Measurements from ENCODE around the gene TMEM38B.
"Not testable (repeated sequence)": the region's sequence is repeated elsewhere in the genome, so short reads cannot be mapped to it uniquely, and the experiment has no call there.

The TMEM38B gene

DNA sequence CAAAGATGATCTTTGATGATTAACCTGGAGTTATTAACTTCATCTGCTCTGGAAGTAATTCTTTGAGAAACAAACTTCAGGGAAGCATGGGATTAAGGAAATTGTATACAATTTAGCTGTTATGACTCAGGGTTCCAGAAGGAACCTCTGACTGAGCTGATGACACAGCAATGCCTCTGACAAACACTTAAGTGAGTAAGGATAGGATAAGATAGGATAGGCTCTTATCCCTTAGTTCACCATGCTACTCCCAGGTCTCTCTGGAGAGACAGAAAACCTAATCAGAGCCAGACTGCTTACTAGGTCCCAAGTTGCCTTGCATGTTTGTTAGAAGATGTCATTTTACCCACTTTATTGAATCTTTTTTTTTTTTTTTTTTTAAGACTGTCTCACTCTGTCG is 12.6 kb upstream of the TMEM38B start:
- peak; percentile 17 for DNase-seq (ENCODE audit: low spot score)

DNA sequence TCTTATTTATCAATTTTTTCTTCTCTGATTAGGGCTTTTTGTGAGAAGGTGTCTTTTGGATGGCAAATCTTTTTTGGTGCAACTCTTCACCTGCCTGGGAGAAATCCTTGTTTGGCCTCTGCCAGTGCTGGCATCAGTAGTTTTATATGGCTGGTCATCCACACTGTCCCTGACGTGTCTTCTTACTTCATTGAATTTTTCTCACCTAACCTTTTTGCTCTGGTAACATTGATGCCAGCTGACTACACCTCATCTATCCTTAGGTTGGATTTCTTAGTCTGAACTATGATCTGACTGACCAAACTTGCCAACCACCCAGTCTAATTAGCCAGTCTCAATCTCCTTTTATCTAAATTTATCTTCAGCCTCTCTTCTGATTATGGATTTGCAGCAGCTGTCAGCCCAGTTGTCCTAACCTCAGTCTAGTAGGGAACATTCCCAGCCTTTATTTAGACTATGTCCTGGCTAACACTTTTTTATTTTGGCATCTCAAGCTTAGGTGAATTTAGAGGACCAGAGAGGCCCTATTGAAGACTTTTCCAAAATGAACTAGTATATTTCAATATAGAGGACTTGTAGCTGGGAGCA is 10.6 kb upstream of the TMEM38B start:
- DNase-seq (ENCODE audit: low spot score): no peak

DNA sequence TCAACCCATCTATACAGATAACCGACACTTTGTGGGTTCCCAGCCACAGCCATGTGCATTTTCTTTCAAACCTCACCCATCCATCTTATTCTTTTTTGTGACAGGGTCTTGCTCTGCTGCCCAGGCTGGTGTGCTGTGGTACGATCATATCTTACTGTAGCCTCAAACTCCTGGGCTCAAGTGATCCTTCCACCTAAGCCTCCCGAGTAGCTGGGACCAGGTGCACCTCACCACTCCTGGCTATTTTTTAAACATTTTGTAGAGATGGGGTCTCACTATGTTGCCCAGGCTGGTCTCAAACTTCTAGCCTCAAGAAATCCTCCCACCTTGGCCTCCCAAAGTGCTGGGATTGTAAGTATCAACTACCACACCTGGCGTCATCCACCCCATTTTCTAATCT is 7.4 kb upstream of the TMEM38B start:
- no peak for DNase-seq (ENCODE audit: low spot score)

DNA sequence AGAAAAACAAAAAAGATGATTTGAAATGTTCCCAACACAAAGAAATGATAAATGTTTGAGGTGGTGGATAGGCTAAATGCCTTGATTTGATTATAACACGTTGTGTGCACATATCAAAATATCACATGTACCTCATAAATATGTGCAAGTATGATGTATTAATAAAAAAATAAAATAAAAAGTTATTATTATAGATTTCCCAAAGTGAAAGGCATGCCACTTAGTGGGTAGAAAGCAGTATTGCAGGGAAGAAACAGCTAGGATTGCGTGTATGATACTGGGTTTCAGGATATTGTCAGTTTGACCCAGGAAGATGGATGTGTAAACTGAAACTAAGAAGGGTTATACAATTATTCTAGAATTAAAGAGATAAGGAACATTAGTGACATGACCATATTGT is 3.6 kb upstream of the TMEM38B start:
- DNase-seq (ENCODE audit: low spot score): peak; percentile 68

DNA sequence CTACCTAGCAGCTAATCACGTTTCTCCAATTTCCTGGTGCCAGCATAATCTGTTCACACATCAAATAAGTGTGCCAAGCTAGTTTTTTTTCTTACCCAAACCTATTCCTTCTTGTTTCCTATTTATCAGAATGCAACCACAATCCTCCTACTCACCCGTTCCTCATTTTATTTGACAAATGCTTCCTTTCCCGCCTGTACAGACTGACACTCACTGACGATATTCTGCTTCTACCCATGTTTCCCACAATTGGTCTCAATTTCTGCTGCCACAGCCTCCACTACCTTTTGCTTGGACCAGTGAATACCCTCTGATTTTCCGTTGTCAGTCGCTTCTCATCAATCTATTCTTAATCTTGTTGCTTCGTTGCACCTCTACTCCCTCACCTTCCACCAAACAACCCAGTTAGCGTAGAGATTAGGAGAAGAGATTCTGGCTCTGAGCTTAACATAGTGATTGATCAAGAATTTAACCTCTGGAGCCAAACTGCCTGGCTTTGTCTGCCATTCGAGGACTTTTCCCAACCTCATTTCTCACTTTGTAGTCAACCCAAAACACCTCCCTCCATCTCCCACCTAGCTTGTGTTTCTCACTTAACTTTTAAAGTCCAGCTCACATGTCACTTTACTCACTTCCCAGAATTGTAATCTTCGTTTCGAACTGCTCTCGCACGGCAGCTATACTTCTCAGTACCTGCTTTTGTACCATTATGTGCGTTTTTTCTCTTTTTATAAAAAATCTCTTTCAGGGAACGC is 729 bp upstream of the TMEM38B start:
- DNase-seq (ENCODE audit: low spot score): no peak

DNA sequence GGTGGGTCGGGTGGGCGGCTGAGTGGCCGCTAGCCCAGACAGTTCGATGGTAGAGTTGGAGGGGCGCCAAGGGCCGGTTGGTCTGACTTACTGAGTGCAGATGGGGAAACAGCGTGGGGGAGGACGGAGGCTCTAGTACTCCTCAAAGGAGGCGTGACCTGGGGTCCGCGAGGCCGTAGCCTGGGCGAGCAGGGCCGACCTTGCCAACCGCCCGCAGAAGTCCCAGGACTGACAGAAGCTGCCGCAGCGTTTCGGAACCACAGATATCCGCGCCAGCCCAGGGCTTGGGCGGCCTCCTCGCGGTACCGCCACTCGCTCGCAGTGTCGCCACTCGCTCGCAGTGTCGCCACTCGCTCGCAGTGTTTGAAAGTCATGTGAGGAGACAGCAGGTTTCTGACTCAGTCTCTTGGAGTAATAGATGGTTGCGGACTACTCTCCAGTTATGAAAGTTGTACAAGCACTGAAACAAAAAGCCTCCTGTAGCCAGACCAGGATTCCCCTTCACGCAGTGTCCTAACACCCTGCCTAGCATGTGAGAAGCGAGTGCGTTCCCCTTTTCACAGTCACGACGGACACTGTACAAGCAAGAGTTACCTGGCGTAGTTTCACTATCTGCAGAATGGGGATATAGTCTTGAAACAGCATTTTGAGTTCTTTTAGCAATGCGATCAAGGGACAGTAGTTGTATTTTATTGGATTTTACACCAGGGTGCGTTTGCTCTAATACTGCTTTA is 674 bp downstream of the TMEM38B start:
- peak; percentile 77 for DNase-seq (ENCODE audit: low spot score)

DNA sequence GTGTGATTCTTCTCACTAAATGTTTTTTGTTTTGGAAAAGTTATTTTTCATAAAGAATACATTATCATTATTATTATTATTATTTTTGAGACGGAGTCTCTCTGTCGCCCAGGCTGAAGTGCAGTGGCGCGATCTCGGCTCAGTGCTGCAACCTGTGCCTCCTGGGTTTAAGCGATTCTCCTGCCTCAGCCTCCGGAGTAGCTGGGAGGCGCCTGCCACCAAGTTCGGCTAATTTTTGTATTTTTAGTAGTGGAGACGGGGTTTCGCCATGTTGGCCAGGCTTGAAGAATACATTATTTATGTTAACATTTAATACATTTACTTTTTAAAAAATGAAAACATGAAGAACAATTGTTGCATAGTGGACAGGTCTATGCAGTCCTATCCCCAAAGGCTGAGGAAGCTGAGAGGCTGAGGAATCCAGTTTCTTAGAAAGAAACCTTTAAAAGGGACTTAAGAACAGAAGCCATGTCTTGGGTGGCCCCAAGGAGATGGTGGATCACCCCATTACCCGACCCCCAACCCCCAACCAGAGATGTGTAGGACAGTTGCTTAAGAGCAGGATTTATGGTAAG is 2.0 kb downstream of the TMEM38B start:
- DNase-seq (ENCODE audit: low spot score): no peak

DNA sequence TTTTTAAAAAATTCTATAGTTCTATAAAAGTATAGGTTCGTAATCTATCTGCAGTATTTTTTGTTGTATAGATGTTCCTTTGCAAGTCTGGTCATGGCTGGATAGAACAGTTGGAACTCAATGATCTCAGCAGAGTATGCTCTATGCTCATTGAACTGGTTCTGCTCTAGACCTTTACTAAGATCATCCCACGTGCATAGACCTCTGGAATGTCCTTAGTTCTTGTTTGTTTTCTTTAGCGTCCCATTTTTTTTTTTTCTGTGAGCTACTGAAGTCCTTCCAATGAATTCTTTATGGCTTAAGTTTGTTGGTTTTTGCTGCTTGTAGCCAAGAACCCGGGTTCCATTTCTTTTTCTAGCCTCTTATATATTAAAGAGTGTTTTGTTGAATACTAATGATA is 3.5 kb downstream of the TMEM38B start:
- DNase-seq (ENCODE audit: low spot score): no peak

DNA sequence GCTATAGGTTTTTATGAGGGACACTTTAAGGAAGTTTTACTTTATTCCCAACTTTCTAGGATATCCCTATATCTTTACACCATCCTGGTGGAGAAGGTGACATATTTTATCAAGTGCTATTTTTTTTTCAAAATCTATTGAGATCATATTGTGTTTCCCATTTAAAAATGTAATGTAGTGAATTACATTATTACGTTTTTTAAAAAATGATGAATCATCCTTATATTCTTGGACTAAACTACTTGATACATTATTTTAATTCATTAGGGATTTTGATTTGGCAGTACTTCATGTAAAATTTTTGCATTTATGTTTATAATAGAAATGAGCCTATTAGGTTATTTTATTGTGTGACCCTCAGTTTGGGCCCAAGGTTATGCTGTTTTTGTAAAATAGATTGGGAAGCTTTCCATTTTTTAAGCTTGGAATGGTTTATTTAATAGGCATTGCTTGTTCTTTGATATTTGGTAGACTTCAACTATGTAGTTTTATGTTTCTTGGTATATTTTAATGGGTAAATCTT is 4.1 kb downstream of the TMEM38B start:
- DNase-seq (ENCODE audit: low spot score): no peak

DNA sequence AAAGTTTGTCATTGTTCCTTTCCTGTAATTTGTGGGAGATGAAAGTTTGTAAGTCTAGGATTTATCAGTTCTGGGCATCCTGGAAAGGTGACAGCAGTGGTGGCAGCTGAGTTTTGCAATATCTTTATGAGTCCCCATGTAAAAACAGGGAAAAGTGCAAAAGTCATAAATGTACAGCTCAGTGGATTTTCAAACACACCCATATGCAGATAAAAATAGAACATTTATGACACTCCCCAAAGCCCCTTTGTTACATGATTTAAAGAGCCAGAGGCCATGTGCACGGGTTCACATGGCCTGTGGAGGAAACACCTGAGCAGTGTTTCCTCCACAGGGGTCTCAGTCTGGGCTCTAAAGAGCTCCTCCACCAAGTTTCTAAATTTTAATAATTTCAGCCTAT is 6.3 kb downstream of the TMEM38B start:
- no peak for DNase-seq (ENCODE audit: low spot score)

DNA sequence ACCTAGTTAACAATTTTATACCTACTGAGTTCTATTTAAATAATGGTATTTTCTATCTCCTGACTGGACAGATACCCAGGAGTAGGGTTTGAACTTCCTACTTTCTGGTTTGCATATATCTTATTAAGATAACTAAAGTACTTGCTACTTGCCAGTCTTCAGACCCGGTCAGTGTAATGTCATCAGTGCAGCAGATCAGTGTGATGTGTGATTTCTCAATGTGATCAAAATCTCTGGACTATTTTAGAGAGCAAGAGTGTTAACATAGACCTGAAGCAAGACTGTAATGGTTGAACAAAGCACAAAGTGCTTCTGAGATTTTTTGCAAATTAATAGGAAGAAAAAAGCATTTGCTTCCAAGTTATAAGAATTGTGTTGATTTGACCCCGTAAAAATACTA is 6.8 kb downstream of the TMEM38B start:
- DNase-seq (ENCODE audit: low spot score): no peak

DNA sequence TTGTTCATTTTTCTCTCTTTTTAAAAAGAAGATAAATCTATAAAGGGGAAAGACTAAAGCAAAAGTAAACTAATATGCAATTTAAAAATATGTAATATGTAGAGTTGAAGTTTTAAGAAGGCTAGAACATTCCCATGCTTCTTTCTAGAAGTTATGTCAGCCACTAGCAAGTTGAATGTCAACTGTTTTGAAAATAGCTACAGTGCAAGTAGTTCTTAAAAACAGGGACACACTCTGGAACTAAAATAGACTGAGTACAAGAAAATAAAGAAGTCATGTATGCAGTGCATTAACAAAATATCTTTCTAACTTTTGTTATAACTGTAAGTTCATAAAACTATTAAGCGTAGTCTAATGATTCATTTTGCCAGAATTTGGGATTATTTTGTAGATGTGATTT is 7.9 kb downstream of the TMEM38B start:
- no peak for DNase-seq (ENCODE audit: low spot score)

DNA sequence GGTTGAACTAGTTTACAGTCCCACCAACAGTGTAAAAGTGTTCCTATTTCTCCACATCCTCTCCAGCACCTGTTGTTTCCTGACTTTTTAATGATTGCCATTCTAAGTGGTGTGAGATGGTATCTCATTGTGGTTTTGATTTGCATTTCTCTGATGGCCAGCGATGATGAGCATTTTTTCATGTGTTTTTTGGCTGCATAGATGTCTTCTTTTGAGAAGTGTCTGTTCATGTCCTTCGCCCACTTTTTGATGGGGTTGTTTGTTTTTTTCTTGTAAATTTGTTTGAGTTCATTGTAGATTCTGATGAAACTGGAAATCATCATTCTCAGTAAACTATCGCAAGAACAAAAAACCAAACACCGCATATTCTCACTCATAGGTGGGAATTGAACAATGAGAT is 9.3 kb downstream of the TMEM38B start:
- not testable (repeated sequence) for DNase-seq (ENCODE audit: low spot score)

DNA sequence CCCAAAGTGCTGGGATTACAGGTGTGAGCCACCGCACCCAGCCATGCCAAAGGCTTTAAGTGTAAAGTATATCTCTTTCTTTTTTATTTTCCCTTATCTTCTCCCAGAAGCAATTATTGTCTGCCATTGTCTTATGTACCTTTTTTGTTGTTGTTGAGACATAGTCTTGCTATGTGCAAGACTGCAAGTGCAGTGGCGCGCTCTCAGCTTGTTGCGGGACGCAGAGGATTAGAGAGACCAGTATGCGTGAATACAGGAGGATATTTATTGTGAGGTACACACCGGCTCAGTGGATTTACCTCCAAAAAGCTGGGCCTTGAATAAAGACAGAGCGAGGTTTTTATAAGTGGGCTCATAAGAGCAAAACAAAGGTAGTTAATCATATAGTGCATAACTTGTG is 11.8 kb downstream of the TMEM38B start:
- no peak for DNase-seq (ENCODE audit: low spot score)

DNA sequence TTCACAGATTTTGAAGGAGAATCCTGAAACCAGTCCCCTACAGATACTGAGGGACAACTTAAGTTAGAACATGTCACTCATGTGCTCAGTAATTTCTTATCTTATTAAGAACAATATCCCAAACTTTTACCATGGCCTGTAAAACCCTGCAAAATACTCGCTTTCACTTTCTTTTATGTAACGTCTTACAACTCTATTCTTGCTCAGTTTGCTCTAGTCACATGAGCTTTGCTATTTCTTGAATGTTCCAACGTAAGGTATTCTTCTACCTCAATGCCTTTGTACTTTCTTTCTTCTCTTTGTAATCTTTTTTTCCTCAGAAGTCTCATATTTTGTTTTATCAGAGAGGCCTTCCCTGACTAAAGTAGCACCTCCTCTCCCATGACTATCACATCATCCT is 14.1 kb downstream of the TMEM38B start:
- DNase-seq (ENCODE audit: low spot score): no peak

DNA sequence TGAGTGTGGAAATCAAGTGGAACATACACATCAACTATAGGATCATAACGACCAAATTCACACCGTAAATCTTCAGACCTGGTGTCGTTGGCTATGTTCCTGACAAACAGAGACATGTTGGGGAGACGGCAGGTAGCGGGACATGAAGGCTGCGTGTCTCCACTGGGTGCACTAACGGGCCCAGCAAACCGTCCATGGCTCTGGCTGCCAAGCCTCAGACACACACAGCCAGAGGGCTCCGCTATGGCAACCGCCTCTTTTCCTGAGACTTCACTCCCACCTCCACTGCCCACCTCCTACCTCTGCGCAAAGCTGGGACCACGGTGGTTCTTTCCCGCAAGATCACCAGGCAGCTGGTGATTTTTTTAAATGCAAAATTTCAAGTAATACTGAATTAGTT is 16.3 kb downstream of the TMEM38B start:
- DNase-seq (ENCODE audit: low spot score): no peak

DNA sequence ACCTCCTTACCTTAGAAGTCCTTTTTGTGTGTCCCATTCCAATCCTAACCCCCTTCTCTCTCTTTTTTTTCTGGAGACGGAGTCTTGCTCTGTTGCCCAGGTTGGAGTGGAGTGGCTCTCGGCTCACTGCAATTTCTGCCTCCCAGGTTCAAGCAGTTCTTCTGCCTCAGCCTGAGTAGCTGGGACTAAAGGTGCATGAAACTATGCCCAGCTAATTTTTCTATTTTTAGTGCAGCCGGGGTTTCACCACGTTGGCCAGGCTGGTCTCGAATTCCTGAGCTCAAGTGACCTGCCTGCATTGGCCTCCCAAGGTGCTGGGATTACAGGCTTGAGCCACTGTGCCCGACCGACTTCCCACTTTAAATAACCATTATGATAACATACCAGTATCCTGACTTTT is 17.5 kb downstream of the TMEM38B start:
- DNase-seq (ENCODE audit: low spot score): no peak

DNA sequence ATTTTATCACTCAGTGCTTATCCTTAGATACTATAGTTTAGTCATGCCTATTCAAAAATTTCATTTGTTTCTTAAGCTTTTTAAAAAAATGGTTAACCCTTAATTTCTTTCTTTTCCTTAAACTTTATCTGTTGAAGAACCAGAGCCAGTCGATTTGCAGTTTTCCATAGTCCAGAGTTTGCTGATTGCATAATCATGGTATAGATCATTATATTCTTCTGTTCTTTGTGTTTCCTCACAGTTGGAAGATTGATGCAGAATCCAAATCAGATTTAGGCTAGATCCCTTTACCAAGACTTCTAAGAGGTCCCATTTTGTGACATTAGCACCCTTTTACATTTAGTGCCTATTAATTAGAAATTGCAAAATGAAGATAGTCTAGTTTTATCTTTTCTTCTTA is 18.0 kb downstream of the TMEM38B start:
- no peak for DNase-seq (ENCODE audit: low spot score)

DNA sequence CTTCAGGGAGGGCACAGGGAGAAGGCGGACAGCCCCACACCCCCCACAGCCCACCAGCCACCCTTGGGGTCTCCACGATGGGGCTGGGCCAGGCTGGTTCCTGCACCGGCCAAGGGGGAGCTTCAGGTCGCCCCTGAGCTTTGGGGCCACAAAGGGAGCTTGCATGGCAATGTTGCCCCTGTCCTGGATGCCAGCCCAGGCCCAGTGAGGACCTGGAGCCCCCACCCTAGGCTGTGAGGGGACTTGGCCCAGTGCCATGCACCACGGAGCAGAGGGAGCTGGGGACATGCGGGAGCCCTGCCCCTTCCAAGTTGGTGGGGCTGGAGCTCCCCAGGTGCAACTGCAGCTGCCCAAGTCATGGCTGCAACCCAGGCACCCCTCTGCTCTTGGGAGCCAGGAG is 18.4 kb downstream of the TMEM38B start:
- no peak for DNase-seq (ENCODE audit: low spot score)

DNA sequence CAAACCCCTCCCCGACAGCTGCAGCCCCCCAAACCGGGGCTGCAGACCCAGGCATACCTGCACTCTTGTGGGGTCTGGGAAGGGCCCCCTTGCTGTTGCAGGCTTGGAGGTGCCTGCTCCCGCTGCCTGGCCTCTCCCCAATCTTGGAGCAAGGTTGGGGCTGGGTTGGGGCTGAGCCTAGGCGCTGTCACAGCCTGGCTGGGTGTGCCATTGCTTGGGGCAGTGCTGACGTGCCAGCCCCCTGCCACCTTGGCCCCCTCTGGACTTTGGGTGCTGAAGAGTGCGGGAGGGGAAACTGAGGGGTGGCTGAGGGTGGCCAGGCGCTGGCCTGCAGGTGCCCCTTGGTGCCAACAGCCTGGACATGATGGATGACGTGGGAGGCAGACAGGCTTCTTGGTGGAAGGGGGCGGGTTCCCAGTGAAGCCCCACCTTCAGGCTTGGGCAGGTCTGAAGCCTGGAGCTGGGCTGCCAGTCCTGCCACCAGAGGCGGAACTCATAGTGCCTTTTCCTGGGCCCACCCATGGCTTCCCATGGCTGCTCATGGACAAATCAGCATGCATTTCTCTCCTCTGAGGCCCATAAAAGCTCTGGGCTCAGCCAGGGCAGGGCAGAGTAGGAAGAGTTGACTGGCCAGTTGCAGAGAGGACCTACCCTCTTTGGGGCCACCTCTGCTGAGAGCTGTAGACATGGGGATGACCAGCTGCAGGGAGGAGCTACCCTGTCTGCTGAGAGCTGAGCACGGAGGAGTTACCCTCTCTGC is 19.1 kb downstream of the TMEM38B start:
- no peak for DNase-seq (ENCODE audit: low spot score)

DNA sequence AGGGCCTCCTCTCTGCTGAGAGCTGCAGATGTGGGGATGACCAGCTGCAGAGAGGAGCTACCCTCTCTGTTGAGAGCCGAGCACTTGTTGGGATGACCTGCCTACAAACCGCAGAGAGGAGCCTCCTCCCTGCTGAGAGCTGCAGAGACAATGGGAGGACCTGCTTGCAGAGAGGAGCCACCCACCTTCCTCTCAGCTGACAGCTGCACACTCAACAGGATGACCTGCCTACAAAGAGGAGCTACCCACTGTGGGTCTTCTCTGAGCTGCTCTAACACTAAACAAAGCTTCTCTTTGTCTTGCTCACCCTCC is 19.6 kb downstream of the TMEM38B start:
- DNase-seq (ENCODE audit: low spot score): no peak

DNA sequence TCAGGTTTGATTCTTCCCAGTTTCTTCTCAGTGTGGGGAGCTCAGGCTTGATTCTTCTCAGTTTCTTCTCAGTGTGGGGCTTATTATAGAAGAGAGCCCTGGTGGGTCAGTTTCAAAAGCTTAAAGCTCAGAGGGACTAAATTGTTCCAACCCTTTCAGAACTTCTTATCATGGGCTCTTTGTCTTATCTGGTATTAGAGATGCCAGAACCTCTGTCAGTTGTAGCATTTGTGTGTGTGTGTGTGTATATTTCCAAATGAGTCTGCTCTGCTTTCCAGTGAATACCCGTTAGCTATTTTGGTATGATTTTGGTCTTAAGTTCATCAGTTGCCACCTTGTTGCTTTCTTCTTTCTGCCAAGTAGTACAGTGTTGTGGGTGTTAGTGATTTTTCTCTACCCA is 21.8 kb downstream of the TMEM38B start:
- DNase-seq (ENCODE audit: low spot score): no peak

Data from GM03348 (cell line).